Neuronal stem cell (in vitro differentiated cells): Measurements from ENCODE around the gene SPATA13.

Experiments
- DNase-seq: peaks from one replicate; pipeline ENCODE4 v3.0.0-alpha.2; 2013; ENCODE audit warnings: low spot score
- H2AFZ ChIP-seq: one replicate; pipeline ENCODE4 v1.6.1; 2013; ENCODE audit warnings: mild to moderate bottlenecking, low read length, inconsistent platforms
- H2AK5ac ChIP-seq: 2 replicates; pipeline ENCODE4 v1.6.1; 2013; ENCODE audit warnings: low read depth, mild to moderate bottlenecking, inconsistent platforms, low read length, moderate library complexity, mixed read lengths
- H2BK120ac ChIP-seq: 2 replicates; pipeline ENCODE4 v1.6.1; 2013; ENCODE audit warnings: low read depth, mild to moderate bottlenecking, inconsistent platforms, low read length, moderate library complexity, mixed read lengths
- H2BK12ac ChIP-seq: one replicate; pipeline ENCODE4 v1.6.1; 2013; ENCODE audit warnings: low read length, inconsistent platforms
- H2BK15ac ChIP-seq: 2 replicates; pipeline ENCODE4 v1.6.1; 2013; ENCODE audit warnings: mild to moderate bottlenecking, low read length, inconsistent platforms, mixed read lengths
- H2BK5ac ChIP-seq: one replicate; pipeline ENCODE4 v1.6.1; 2013; ENCODE audit warnings: inconsistent platforms, mild to moderate bottlenecking, low read length, moderate library complexity
- H3K14ac ChIP-seq: one replicate; pipeline ENCODE4 v1.6.1; 2013; ENCODE audit warnings: low read length, inconsistent platforms
- H3K18ac ChIP-seq: 2 replicates; pipeline ENCODE4 v1.6.1; 2013; ENCODE audit warnings: low read length, inconsistent platforms
- H3K23ac ChIP-seq: 2 replicates; pipeline ENCODE4 v1.6.1; 2013; ENCODE audit warnings: low read depth, mild to moderate bottlenecking, mixed read lengths, low read length, inconsistent platforms; ENCODE audit not compliant: poor library complexity
- H3K27ac ChIP-seq: replicated peaks from 3 replicates; pipeline ENCODE4 v1.5.1; 2013; ENCODE audit warnings: low read length, inconsistent platforms
- H3K27me3 ChIP-seq, 3 experiments: 2 replicates each; pipeline ENCODE4 v1.6.1; 2013; ENCODE audit warnings: low read length in 3 of 3, mild to moderate bottlenecking in 2 of 3, inconsistent platforms in 1 of 3, low read depth in 1 of 3, mixed read lengths in 1 of 3, moderate library complexity in 1 of 3; ENCODE audit not compliant: control insufficient read depth in 3 of 3, insufficient read depth in 3 of 3
- H3K36me3 ChIP-seq, 2 donors: replicated peaks in 1 of 2; 2 replicates each; pipeline ENCODE4 v1.6.1; 2013; ENCODE audit warnings: low read length in 2 of 2; ENCODE audit not compliant: control insufficient read depth in 2 of 2, insufficient read depth in 2 of 2
- H3K4ac ChIP-seq: 2 replicates; pipeline ENCODE4 v1.6.1; 2013; ENCODE audit warnings: inconsistent platforms, mild to moderate bottlenecking, low read length, moderate library complexity
- H3K4me1 ChIP-seq, 2 donors: 1 replicate in 1 of 2; 2 replicates in 1 of 2; pipeline ENCODE4 v1.6.1; 2013; ENCODE audit warnings: low read length in 2 of 2, low read depth in 1 of 2; ENCODE audit not compliant: control insufficient read depth in 2 of 2, insufficient read depth in 1 of 2
- H3K4me2 ChIP-seq: one replicate; pipeline ENCODE4 v1.6.1; 2013; ENCODE audit warnings: mild to moderate bottlenecking, low read length, inconsistent platforms; ENCODE audit not compliant: insufficient read depth, poor library complexity, severe bottlenecking
- H3K4me3 ChIP-seq, 2 donors: 2 replicates each; pipeline ENCODE4 v1.5.1; 2013; ENCODE audit warnings: low read length in 2 of 2, mild to moderate bottlenecking in 2 of 2, inconsistent platforms in 1 of 2, moderate library complexity in 1 of 2
- H3K79me1 ChIP-seq: one replicate; pipeline ENCODE4 v1.6.1; 2013; ENCODE audit warnings: low read depth, mild to moderate bottlenecking, inconsistent platforms, low read length, moderate library complexity
- H3K9ac ChIP-seq: one replicate; pipeline ENCODE4 v1.6.1; 2013; ENCODE audit warnings: mild to moderate bottlenecking, low read depth, low read length, inconsistent platforms; ENCODE audit not compliant: poor library complexity
- H3K9me3 ChIP-seq, 2 donors: replicated peaks in 1 of 2; 2 replicates each; pipeline versions ENCODE3 to v1.6.1; 2013; ENCODE audit warnings: low read length in 2 of 2, mild to moderate bottlenecking in 2 of 2, inconsistent platforms in 1 of 2, low read depth in 1 of 2, mixed read lengths in 1 of 2, moderate library complexity in 1 of 2; ENCODE audit not compliant: control insufficient read depth in 2 of 2, insufficient read depth in 1 of 2
- H4K8ac ChIP-seq: one replicate; pipeline ENCODE4 v1.6.1; 2013; ENCODE audit warnings: low read depth, mild to moderate bottlenecking, inconsistent platforms, low read length, moderate library complexity
- H4K91ac ChIP-seq: one replicate; pipeline ENCODE4 v1.6.1; 2013; ENCODE audit warnings: low read length, low read depth, mild to moderate bottlenecking, inconsistent platforms; ENCODE audit not compliant: poor library complexity
- WGBS, 2 donors: extraction: QIAGEN DNeasy Blood & Tissue Kit; methylation state at CpG; one replicate each; pipeline ENCODE4 v1.1.7; 2013; ENCODE audit warnings: missing lambda C conversion rate in 2 of 2, mixed read lengths in 1 of 2; ENCODE audit not compliant: insufficient read length in 2 of 2, insufficient replicate concordance in 1 of 2; ENCODE audit errors: extremely low coverage in 2 of 2; 5-methylcytosine and 5-hydroxymethylcytosine counted together

The SPATA13 gene

DNA sequence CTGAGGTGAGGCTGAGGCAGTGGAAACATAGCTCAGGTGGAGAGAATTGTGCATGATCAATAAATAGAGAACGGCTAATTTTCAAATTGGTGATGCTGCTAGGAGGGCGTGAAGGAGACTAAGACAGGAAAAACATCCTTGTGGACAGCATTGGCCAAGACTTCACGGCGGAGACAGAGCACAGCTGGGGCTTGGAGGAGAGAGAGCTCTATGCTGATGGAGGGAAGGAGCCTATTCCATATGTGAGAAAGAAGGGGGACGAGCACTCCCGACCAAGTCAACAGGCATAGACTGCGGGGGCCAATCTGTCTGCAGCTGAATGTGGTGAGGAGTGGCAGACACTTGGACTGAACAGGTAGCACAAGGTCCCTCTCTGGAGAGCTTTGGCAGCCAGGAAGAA lies 14.8 kb upstream of the SPATA13 start:
- Histone ChIP-seq H3K4me3 (no peak overlapping the region), H3K9me3 (no peaks in the 10 kb centered on the region), H3K9ac (no peak overlapping the region), H3K23ac (no peak overlapping the region), H3K4ac (no peak overlapping the region), H4K91ac (no peak overlapping the region), H3K27ac (no peak overlapping the region), H3K18ac (no peak overlapping the region), H4K8ac (no peak overlapping the region), H3K4me1 (peaks cover 23 to 40% of the 10 kb centered on the region in 2 donors), H2BK120ac (no peak overlapping the region), H3K79me1 (no peaks in the 10 kb centered on the region), H2BK5ac (no peak overlapping the region), H2BK12ac (no peak overlapping the region), H3K4me2 (no peak overlapping the region), H2AFZ (no peak overlapping the region), H3K27me3 (no peaks in the 10 kb centered on the region), H3K14ac (no peak overlapping the region), H2BK15ac (no peak overlapping the region), H3K36me3 (no peaks in the 10 kb centered on the region), H2AK5ac (no peak overlapping the region)
- DNase-seq, result no peak
- no CpG with 5 or more reads among the region's 7 CpGs for WGBS, 2 donors

DNA sequence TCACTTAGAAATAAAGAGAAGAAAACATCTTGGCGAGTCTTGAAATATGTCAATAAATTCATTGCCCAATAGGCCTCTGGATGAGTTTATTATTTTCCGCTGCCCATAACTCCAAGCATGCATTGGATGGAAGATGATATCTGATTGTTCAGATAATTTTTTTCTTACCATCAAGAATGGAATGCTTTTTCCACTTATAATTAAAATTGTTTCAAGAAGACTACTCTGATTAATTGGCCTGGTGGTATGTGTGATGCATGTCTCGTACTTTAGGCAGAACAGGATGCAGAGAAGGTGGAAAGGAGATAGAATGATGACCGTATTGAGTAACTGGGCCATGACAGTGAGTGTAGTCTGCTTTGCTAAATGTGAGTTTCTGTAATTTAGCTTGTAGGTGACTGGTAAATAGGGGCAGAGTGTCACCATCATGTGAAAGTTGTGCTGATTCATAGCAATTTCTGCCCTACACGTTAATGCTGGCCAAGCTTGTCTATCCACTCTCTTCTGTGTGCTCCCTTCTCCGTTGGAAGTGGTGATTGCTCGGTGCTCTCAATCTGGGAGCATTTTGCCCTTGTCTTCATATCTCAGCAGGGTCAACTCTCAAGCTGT lies 13.5 kb upstream of the SPATA13 start:
- DNase-seq, result no peak
- H3K9ac ChIP-seq, result no peak overlapping the region
- no peak overlapping the region for H2AFZ ChIP-seq
- no peak overlapping the region for H3K14ac ChIP-seq
- no peak overlapping the region for H2BK5ac ChIP-seq
- no peaks in the 10 kb centered on the region for H3K9me3 ChIP-seq
- no peak overlapping the region for H2BK15ac ChIP-seq
- no peak overlapping the region for H3K4me3 ChIP-seq
- no peak overlapping the region for H2BK120ac ChIP-seq
- H3K27ac ChIP-seq, result no peak overlapping the region
- no peaks in the 10 kb centered on the region for H3K36me3 ChIP-seq
- no peak overlapping the region for H3K18ac ChIP-seq
- no peak overlapping the region for H4K91ac ChIP-seq
- H3K27me3 ChIP-seq, result no peaks in the 10 kb centered on the region
- H3K4ac ChIP-seq, result no peak overlapping the region
- H2BK12ac ChIP-seq, result no peak overlapping the region
- no peak overlapping the region for H3K23ac ChIP-seq
- no peak overlapping the region for H4K8ac ChIP-seq
- WGBS, 2 donors, result no CpG with 5 or more reads among the region's 7 CpGs
- H3K4me2 ChIP-seq, result no peak overlapping the region
- no peaks in the 10 kb centered on the region for H3K79me1 ChIP-seq
- no peak overlapping the region for H2AK5ac ChIP-seq
- H3K4me1 ChIP-seq, result peaks cover 23 to 39% of the 10 kb centered on the region in 2 donors

DNA sequence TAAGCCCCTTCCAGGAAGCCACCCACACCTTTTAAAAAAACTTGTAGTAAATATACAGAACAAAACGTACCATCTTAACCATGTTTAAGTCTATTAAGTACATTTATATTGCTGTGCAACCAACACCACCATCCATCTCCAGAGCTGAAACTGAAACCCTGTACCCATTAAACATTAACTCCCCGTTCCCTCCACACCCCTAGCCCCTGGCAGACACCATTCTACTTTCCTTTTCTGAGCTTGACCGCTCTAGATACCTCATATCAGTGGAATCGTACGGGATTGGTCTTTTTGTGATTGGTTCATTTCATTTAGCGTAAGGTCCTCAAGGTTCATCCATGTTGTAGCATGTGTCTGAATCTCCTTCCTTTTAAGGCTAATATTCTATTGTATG lies 13.0 kb upstream of the SPATA13 start:
- H3K27ac ChIP-seq, result no peak overlapping the region

DNA sequence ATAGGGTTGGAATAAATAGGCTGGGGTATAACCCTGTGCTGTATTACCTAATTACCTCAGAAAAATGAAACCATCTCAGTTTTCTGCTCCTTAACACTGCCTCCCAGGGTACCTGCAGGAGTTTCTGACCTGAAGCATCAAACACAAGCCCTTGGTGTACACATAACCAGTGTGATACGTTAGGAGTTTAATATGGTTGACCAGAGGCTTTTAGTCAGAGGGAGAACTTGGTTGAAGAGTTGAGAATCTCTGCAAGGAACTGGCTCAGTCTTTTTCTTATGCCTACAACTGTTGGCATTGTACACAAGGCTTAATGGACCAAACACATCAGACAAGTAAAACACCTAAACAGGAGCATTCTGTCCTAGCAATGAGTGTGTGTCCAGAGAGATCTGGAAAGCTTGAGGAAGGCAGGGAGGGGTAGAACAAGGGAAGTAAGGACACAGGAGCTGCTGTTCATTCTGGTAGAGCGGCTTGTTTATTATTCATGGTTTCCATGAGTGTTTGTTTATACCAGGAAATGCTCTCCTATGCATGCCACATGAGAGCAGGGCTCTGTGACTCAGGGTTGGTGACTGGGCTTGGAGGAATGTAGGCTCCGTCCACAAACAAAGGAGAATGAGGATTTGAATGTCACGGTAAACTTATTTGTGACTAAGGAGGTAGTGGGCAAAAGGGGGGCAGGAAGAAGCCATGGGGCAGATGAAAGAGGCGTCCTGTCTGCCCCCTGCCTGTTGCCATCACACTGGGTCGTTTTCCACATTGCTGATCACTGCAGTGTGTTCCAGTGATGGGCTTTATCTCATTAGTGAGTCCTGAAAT lies 11.9 kb upstream of the SPATA13 start:
- Histone ChIP-seq H3K79me1 (no peaks in the 10 kb centered on the region), H2AFZ (peak overlapping the region; percentile 48), H3K4me2 (no peak overlapping the region), H4K91ac (no peak overlapping the region), H2BK15ac (no peak overlapping the region), H2AK5ac (no peak overlapping the region), H3K27ac (no peak overlapping the region), H2BK120ac (no peak overlapping the region), H3K36me3 (no peaks in the 10 kb centered on the region), H3K4me3 (no peak overlapping the region), H3K14ac (no peak overlapping the region), H3K4ac (no peak overlapping the region), H3K23ac (no peak overlapping the region), H2BK5ac (no peak overlapping the region), H3K9ac (no peak overlapping the region), H3K9me3 (no peaks in the 10 kb centered on the region), H3K18ac (no peak overlapping the region), H2BK12ac (no peak overlapping the region), H3K4me1 (peaks cover 22 to 32% of the 10 kb centered on the region in 2 donors), H4K8ac (no peak overlapping the region), H3K27me3 (no peaks in the 10 kb centered on the region)
- no peak for DNase-seq
- WGBS, 2 donors, result no CpG with 5 or more reads among the region's 6 CpGs

More for the DNA sequence above, 13.0 kb upstream of the SPATA13 start:
- Histone ChIP-seq H2BK5ac (no peak overlapping the region), H3K4me3 (no peak overlapping the region), H4K8ac (no peak overlapping the region), H3K14ac (no peak overlapping the region), H3K4me2 (no peak overlapping the region), H3K9me3 (no peaks in the 10 kb centered on the region), H2AK5ac (no peak overlapping the region), H2BK120ac (no peak overlapping the region), H2AFZ (no peak overlapping the region), H3K4me1 (peaks cover 25 to 38% of the 10 kb centered on the region in 2 donors), H3K27me3 (no peaks in the 10 kb centered on the region), H3K23ac (no peak overlapping the region), H2BK15ac (no peak overlapping the region), H3K36me3 (no peaks in the 10 kb centered on the region), H2BK12ac (no peak overlapping the region), H3K9ac (no peak overlapping the region), H3K18ac (no peak overlapping the region), H3K79me1 (no peaks in the 10 kb centered on the region), H4K91ac (no peak overlapping the region), H3K4ac (no peak overlapping the region)
- WGBS, 2 donors, result no CpG with 5 or more reads among the region's 6 CpGs
- no peak for DNase-seq
